DND-41 (cell line): ENCODE data around the gene ZNRF4.

Source experiments
- EZH2 ChIP-seq: IDR thresholded peaks from 3 replicates; pipeline ENCODE4 v1.6.1; 2012; ENCODE audit warnings: borderline replicate concordance, low read depth, mild to moderate bottlenecking, moderate library complexity, low read length, inconsistent platforms; ENCODE audit not compliant: severe bottlenecking
- TF ChIP-seq, protein P1 (sequence below): IDR thresholded peaks from 2 replicates; pipeline ENCODE4 v1.5.1; 2012; ENCODE audit warnings: borderline replicate concordance, low read length, moderate library complexity, mild to moderate bottlenecking; ENCODE audit not compliant: poor library complexity, severe bottlenecking; ENCODE audit errors: extremely low read depth

DNA sequence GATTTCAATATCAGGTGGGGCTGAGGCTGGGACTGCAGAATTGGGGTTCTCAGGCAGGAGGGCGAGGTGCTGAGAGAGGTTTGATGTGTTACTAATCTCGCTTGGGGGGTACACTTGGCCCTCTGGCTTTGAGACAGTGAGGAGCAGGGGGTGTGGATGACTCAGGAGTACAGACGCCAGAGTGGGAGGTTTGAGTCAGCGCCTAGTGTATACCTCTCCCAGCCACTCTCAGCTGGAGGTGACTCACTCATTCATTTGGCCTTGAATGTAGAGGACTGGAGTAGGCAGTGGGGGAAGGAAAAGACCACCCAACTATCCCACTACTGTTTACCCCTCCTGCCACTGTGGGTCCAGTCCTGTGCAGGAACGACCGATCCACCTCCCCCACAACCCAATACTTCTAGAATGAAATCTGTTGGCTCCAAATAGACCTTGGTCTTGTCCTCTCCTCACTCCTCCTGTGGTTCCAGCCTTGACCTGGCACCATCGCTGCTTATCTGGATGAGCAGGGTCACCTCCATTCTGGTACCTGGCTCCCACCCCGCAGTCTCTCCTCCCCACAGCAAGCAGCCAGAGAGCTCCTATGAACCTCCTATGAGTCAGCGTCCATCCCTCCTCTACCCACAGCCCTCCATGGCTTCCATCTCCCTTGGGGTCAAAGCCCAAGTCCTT is 20.1 kb upstream of the ZNRF4 start:
- TF ChIP-seq, protein P1, sequence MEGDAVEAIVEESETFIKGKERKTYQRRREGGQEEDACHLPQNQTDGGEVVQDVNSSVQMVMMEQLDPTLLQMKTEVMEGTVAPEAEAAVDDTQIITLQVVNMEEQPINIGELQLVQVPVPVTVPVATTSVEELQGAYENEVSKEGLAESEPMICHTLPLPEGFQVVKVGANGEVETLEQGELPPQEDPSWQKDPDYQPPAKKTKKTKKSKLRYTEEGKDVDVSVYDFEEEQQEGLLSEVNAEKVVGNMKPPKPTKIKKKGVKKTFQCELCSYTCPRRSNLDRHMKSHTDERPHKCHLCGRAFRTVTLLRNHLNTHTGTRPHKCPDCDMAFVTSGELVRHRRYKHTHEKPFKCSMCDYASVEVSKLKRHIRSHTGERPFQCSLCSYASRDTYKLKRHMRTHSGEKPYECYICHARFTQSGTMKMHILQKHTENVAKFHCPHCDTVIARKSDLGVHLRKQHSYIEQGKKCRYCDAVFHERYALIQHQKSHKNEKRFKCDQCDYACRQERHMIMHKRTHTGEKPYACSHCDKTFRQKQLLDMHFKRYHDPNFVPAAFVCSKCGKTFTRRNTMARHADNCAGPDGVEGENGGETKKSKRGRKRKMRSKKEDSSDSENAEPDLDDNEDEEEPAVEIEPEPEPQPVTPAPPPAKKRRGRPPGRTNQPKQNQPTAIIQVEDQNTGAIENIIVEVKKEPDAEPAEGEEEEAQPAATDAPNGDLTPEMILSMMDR, result no peak
- no peak for TF ChIP-seq EZH2
